GM23248 (cell line): ENCODE measurements around the gene UNC50. TPM values are rescaled to one million over a fixed set of nuclear protein-coding genes. Genes with fewer than 3 reads are reported as not detected.
"Not testable (repeated sequence)": the region's sequence is repeated elsewhere in the genome, so short reads cannot be mapped to it uniquely, and the experiment has no call there.

Experiments used
- DNase-seq: peaks from one replicate; pipeline ENCODE4 v3.0.0-alpha.2; 2015
- H2AFZ ChIP-seq: fragments of 200-600 bp; sonication (generic); 2 replicates; pipeline ENCODE4 v1.6.1; 2016; ENCODE audit warnings: antibody characterized with exemption
- H3F3A ChIP-seq: fragments of 200-600 bp; sonication (generic); 2 replicates; pipeline ENCODE4 v1.6.1; 2016; ENCODE audit warnings: mild to moderate bottlenecking, antibody characterized with exemption, mixed run types; ENCODE audit not compliant: insufficient read depth
- H3K27ac ChIP-seq: fragments of 200-600 bp; sonication (generic); 2 replicates; pipeline ENCODE4 v1.5.1; 2016; ENCODE audit warnings: mild to moderate bottlenecking
- H3K27me3 ChIP-seq: fragments of 200-600 bp; sonication (generic); replicated peaks from 2 replicates; pipeline ENCODE4 v1.6.1; 2016; ENCODE audit warnings: mild to moderate bottlenecking; ENCODE audit not compliant: insufficient read depth
- H3K36me3 ChIP-seq: fragments of 200-600 bp; sonication (generic); 2 replicates; pipeline ENCODE4 v1.6.1; 2016; ENCODE audit warnings: low read depth, mild to moderate bottlenecking
- H3K4me1 ChIP-seq: fragments of 200-600 bp; sonication (generic); 2 replicates; pipeline ENCODE4 v1.6.1; 2016; ENCODE audit warnings: mild to moderate bottlenecking; ENCODE audit not compliant: insufficient read depth
- H3K4me2 ChIP-seq: fragments of 200-600 bp; sonication (generic); one replicate; pipeline ENCODE4 v1.6.1; 2016; ENCODE audit warnings: mild to moderate bottlenecking; ENCODE audit not compliant: unreplicated experiment
- H3K4me3 ChIP-seq: fragments of 200-600 bp; sonication (generic); 2 replicates; pipeline ENCODE4 v1.5.1; 2016; ENCODE audit warnings: mild to moderate bottlenecking
- H3K79me2 ChIP-seq: fragments of 200-600 bp; sonication (generic); 2 replicates; pipeline ENCODE4 v1.6.1; 2016; ENCODE audit warnings: mild to moderate bottlenecking; ENCODE audit not compliant: insufficient read depth
- H3K9ac ChIP-seq: fragments of 200-600 bp; sonication (generic); 2 replicates; pipeline ENCODE4 v1.6.1; 2016; ENCODE audit warnings: mild to moderate bottlenecking
- H3K9me2 ChIP-seq: fragments of 200-600 bp; sonication (generic); 2 replicates; pipeline ENCODE4 v1.6.1; 2016; ENCODE audit warnings: mixed run types, mild to moderate bottlenecking, moderate library complexity; ENCODE audit not compliant: insufficient read depth
- H3K9me3 ChIP-seq: fragments of 200-600 bp; sonication (generic); one replicate; pipeline ENCODE4 v1.6.1; 2017; ENCODE audit warnings: low read depth
- H4K20me1 ChIP-seq: fragments of 200-600 bp; sonication (generic); 2 replicates; pipeline ENCODE4 v1.6.0; 2016; ENCODE audit not compliant: insufficient read depth
- EZH2 ChIP-seq: fragments of 200-600 bp; sonication (generic); IDR thresholded peaks from 2 replicates; pipeline ENCODE4 v1.6.1; 2018; ENCODE audit warnings: antibody characterized with exemption, mild to moderate bottlenecking; ENCODE audit not compliant: insufficient read depth, poor library complexity, severe bottlenecking
- EZH2phosphoT487 ChIP-seq: fragments of 200-600 bp; sonication (generic); IDR thresholded peaks from 2 replicates; pipeline ENCODE4 v1.6.1; 2018; ENCODE audit warnings: antibody characterized with exemption, moderate library complexity, mild to moderate bottlenecking, low read depth; ENCODE audit not compliant: insufficient read depth
- WGBS, 2 experiments: methylation state at CpG; one replicate each; pipeline ENCODE4 v1.1.6; 2015 to 2017; ENCODE audit warnings: low lambda C conversion rate in 2 of 2, low coverage in 1 of 2; ENCODE audit errors: missing lambda C conversion rate in 2 of 2; 5-methylcytosine and 5-hydroxymethylcytosine counted together
- in situ Hi-C: fragments of 300-500 bp; cut with MboI; formaldehyde crosslinking; loops from 2 replicates; pipeline ENCODE4 v1.15.0; 2020
- polyA plus RNA-seq: library from polyadenylated mRNA; unstranded; fragments of >200 nt; fragmentation: Nextera tagmentation; extraction: Ambion mirVana; gene quantifications from 2 replicates; pipeline ENCODE4 v1.2.1, GENCODE V29; 2016
- total RNA-seq: library from RNA; depleted of rRNA; stranded (reverse); fragments of >200 nt; shearing (Covaris generic); gene quantifications from 2 replicates; pipeline ENCODE4 v1.2.3, GENCODE V29; 2014

The UNC50 gene
- total and polyA plus RNA-seq, 2 experiments from 2014 or later = 71.8 to 88.6 TPM

DNA sequence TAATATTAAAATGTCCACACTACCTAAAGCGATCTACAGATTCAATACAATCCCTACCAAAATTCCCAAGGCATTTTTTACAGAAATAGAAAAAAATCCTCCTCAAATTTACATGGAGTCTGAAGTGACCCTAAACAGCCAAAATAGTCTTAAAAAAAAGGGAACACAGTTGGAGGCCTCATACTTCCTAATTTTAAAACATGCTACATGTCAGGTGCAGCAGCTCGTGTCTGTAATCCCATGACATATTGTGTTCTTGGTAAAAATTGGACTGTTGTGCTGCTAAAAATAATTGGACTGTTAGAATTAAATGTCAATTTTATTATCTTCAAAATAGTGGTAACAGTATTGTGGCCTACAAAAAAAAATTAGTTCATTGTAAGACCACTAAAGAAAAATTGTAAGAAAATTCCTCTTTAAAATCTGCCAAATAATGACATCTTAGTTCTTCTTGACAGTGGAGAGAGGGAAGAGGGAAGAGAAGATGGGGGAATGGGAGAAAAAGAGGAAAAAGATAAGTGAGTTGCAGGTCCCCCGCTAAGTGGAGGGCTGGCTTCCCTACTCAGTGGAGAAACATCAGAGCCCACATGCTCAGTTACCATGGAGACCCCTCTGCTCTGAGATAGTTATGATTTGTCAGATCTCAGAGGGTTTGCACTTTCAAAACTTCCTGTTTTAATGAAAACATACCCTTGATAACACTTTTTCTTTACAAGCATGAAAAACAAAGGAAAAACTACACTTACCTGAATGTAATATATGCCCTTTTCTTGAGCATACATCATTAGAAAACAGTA is 46.5 kb downstream of the UNC50 start:
- TF ChIP-seq EZH2 (no peak), EZH2phosphoT487 (no peak)
- Histone ChIP-seq H3K9me3 (no peaks in the 10 kb centered on the region), H3K9me2 (no peaks in the 10 kb centered on the region), H3K4me2 (no peak overlapping the region), H2AFZ (no peak overlapping the region), H3K27me3 (no peaks in the 10 kb centered on the region), H3K4me3 (no peak overlapping the region), H3K27ac (no peak overlapping the region), H3K36me3 (no peaks in the 10 kb centered on the region), H3K9ac (no peak overlapping the region), H3K4me1 (no peaks in the 10 kb centered on the region), H4K20me1 (no peaks in the 10 kb centered on the region), H3F3A (no peaks in the 10 kb centered on the region), H3K79me2 (no peaks in the 10 kb centered on the region)
- 81 to 89% methylated on average over 3 of the region's 3 CpGs for WGBS, 2 experiments
- no peak for DNase-seq
- in situ Hi-C loops = loop anchor here (10.0 to 25.0 kb wide), 2 partner anchors 182 to 410 kb away; no protein-coding TSS in a partner anchor

DNA sequence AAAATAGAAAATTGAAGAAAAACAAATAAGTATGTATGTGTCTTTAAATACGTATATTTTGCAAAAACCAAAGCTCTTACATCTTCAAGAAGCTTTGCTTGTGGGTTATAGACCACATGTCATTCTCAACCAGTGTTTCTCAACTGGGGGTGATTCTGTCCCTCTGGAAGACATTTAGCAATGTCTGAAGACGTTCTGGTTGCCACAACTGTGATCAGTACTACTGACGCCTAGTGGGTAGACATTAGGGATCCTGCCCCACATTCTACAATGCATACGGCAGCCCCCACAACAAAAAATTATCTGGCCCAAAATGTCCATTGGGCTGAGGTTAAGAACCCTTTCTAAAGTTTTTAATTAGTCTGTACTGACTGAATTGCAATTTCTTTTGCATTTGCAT is 48.4 kb downstream of the UNC50 start:
- Histone ChIP-seq H3K27me3 (peaks cover under 1% of the 10 kb centered on the region; the same call in 1 of the 2 replicates), H3K4me1 (no peaks in the 10 kb centered on the region), H3K9me3 (no peaks in the 10 kb centered on the region), H4K20me1 (no peaks in the 10 kb centered on the region), H2AFZ (no peak overlapping the region), H3F3A (no peaks in the 10 kb centered on the region), H3K9ac (no peak overlapping the region), H3K4me3 (no peak overlapping the region), H3K9me2 (no peaks in the 10 kb centered on the region), H3K36me3 (no peaks in the 10 kb centered on the region), H3K27ac (no peak overlapping the region), H3K79me2 (no peaks in the 10 kb centered on the region), H3K4me2 (no peak overlapping the region)
- no peak for DNase-seq
- in situ Hi-C loops = loop anchor here (10.0 to 25.0 kb wide), 2 partner anchors 181 to 408 kb away; no protein-coding TSS in a partner anchor
- 57 to 60% methylated on average over 4 of the region's 4 CpGs for WGBS, 2 experiments
- TF ChIP-seq EZH2phosphoT487 = no peak

DNA sequence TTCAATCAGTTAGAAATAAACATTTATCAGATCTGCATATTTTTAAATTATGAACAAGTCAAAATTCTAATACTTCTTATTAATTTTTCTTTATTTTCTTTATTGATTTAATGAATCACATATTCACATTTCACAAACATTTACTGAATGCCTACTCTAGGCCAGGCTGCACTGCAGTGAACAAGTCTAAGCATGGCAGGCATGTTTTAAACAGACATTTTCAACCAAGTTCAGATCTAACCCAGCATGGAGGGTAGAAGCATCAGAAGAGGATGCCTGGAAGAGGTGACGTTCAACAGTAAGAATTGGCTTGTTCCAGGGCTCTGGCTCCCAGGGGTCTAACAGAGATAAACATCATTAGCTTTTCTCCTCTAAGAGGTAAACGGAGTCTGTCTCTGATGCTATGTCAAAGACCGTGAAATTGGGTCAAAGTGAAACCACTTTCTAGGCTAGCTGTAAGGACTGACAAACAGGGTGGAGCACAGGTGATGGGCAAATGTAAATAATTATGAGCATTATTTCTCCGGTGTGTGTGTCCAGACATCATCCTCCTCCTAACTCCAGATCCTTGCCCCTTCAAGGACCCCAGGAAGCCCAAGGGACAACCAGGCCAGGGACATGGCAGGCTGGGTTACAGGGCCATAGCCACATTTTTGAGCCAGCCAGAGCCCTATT is 50.6 kb downstream of the UNC50 start:
- 69 to 81% methylated on average over 4 of the region's 4 CpGs for WGBS, 2 experiments
- H3K4me1 ChIP-seq = no peaks in the 10 kb centered on the region
- H3F3A ChIP-seq = no peaks in the 10 kb centered on the region
- TF ChIP-seq EZH2 (no peak), EZH2phosphoT487 (no peak)
- no peak overlapping the region for H3K4me2 ChIP-seq
- no peaks in the 10 kb centered on the region for H3K36me3 ChIP-seq
- no peak for DNase-seq
- H2AFZ ChIP-seq = no peak overlapping the region
- in situ Hi-C loops = loop anchor here (10.0 to 25.0 kb wide), 2 partner anchors 178 to 406 kb away; no protein-coding TSS in a partner anchor
- no peaks in the 10 kb centered on the region for H3K9me3 ChIP-seq
- H3K9me2 ChIP-seq = no peaks in the 10 kb centered on the region
- H3K4me3 ChIP-seq = no peak overlapping the region
- no peak overlapping the region for H3K9ac ChIP-seq
- no peak overlapping the region for H3K27ac ChIP-seq
- H3K79me2 ChIP-seq = no peaks in the 10 kb centered on the region
- H4K20me1 ChIP-seq = no peaks in the 10 kb centered on the region
- peaks cover 7% of the 10 kb centered on the region; the same call in 1 of the 2 replicates for H3K27me3 ChIP-seq

DNA sequence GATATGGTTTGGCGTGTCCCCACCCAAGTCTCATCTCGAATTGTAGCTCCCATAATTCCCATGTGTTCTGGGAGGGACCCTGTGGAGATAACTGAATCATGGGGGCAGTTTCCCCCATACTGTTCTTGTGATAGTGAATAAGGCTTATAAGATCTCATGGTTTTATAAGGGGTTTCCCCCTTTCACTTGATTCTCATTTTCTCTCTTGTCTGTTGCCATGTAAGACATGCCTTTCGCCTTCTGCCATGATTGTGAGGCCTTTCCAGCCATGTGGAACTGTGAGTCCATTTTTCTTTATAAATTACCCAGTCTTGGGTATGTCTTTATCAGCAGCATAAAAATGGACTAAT is 51.1 kb downstream of the UNC50 start:
- in situ Hi-C loops = loop anchor here (10.0 to 25.0 kb wide), 2 partner anchors 178 to 405 kb away; no protein-coding TSS in a partner anchor
- not testable (repeated sequence) for H3K9me3 ChIP-seq, H3K36me3 ChIP-seq, H2AFZ ChIP-seq, H3K79me2 ChIP-seq, H4K20me1 ChIP-seq, H3K27ac ChIP-seq, H3K27me3 ChIP-seq, H3K4me1 ChIP-seq, H3K4me2 ChIP-seq, H3K9ac ChIP-seq, DNase-seq, H3K9me2 ChIP-seq, H3F3A ChIP-seq, H3K4me3 ChIP-seq
- WGBS, 2 experiments = 52 to 70% methylated on average over 3 of the region's 3 CpGs
